Ishikawa (cell line): ENCODE results near the gene SCRN2.

Experiments used
- CEBPB ChIP-seq: IDR thresholded peaks from 2 replicates; pipeline ENCODE4 v1.6.1; 2012
- CREB1 ChIP-seq: IDR thresholded peaks from 2 replicates; pipeline ENCODE4 v1.6.1; 2012; ENCODE audit warnings: low read depth
- EGR1 ChIP-seq: IDR thresholded peaks from 2 replicates; pipeline ENCODE4 v1.6.1; 2012
- EP300 ChIP-seq: IDR thresholded peaks from 2 replicates; pipeline ENCODE4 v1.6.1; 2012; ENCODE audit warnings: borderline replicate concordance
- FOXM1 ChIP-seq: IDR thresholded peaks from 2 replicates; pipeline ENCODE4 v1.6.1; 2012; ENCODE audit warnings: low read depth, borderline replicate concordance
- MAX ChIP-seq: IDR thresholded peaks from 2 replicates; pipeline ENCODE4 v1.6.1; 2012
- NFIC ChIP-seq: IDR thresholded peaks from 2 replicates; pipeline ENCODE4 v1.6.1; 2012
- RAD21 ChIP-seq: IDR thresholded peaks from 2 replicates; pipeline ENCODE4 v1.6.1; 2012; ENCODE audit warnings: low read depth
- REST ChIP-seq: IDR thresholded peaks from 2 replicates; pipeline ENCODE4 v1.6.1; 2012; ENCODE audit warnings: low read depth, mild to moderate bottlenecking
- TAF1 ChIP-seq: IDR thresholded peaks from 2 replicates; pipeline ENCODE4 v1.6.1; 2012; ENCODE audit warnings: low read depth, mild to moderate bottlenecking
- TCF12 ChIP-seq: IDR thresholded peaks from 2 replicates; pipeline ENCODE4 v1.6.1; 2012; ENCODE audit warnings: low read depth
- TEAD4 ChIP-seq: IDR thresholded peaks from 2 replicates; pipeline ENCODE4 v1.6.1; 2012
- YY1 ChIP-seq: IDR thresholded peaks from 2 replicates; pipeline ENCODE4 v1.6.1; 2012; ENCODE audit warnings: low read depth
- ZBTB7A ChIP-seq: IDR thresholded peaks from 2 replicates; pipeline ENCODE4 v1.6.1; 2012; ENCODE audit warnings: low read depth
- TF ChIP-seq, protein P1 (sequence below): IDR thresholded peaks from 2 replicates; pipeline ENCODE4 v1.6.1; 2012

The SCRN2 gene

GRCh38 chr17:47845716-47846075 is 4.6 kb upstream of the SCRN2 start:
- TF ChIP-seq TAF1, result no peak
- TF ChIP-seq CEBPB, result no peak
- TF ChIP-seq YY1, result no peak
- TF ChIP-seq, protein P1, sequence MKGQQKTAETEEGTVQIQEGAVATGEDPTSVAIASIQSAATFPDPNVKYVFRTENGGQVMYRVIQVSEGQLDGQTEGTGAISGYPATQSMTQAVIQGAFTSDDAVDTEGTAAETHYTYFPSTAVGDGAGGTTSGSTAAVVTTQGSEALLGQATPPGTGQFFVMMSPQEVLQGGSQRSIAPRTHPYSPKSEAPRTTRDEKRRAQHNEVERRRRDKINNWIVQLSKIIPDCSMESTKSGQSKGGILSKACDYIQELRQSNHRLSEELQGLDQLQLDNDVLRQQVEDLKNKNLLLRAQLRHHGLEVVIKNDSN, result no peak
- TF ChIP-seq FOXM1, result no peak
- no peak for TF ChIP-seq CREB1
- TF ChIP-seq REST, result no peak
- no peak for TF ChIP-seq TEAD4
- TF ChIP-seq ZBTB7A, result no peak
- TF ChIP-seq EP300, result no peak
- no peak for TF ChIP-seq MAX
- no peak for TF ChIP-seq NFIC

GRCh38 chr17:47844814-47845715 is 4.0 kb upstream of the SCRN2 start:
- no peak for TF ChIP-seq RAD21
- no peak for TF ChIP-seq EP300
- TF ChIP-seq REST, result no peak
- TF ChIP-seq TAF1, result no peak
- no peak for TF ChIP-seq MAX
- no peak for TF ChIP-seq CREB1
- no peak for TF ChIP-seq YY1
- no peak for TF ChIP-seq TCF12
- TF ChIP-seq, protein P1, result no peak
- no peak for TF ChIP-seq TEAD4
- no peak for TF ChIP-seq CEBPB
- TF ChIP-seq FOXM1, result no peak
- no peak for TF ChIP-seq EGR1
- no peak for TF ChIP-seq ZBTB7A
- no peak for TF ChIP-seq NFIC

DNA sequence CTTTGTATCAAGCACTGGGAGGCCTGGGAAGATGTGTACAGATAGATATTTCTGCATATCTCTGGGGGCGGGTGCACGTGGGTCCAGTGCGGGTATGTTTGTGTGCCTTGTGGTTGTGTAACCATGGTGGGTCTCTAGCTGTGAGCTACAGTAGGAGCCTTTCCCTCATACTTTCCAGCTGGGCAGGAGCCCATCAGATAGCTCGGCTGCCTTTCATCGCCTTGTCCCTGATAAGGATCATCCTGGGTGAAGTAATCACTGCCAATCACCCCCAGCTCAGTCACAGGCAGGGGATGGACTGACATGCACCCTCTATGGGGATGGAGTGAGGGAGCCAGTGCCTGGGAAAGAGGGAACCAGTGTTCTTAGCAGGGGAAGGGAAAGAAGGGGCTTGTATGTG is 3.2 kb upstream of the SCRN2 start:
- TF ChIP-seq RAD21 (no peak), TAF1 (no peak), TCF12 (no peak), FOXM1 (no peak), CEBPB (no peak)
- TF ChIP-seq, protein P1, result no peak

- TF ChIP-seq FOXM1, result no peak
- TF ChIP-seq EP300, result no peak
- no peak for TF ChIP-seq CREB1
- no peak for TF ChIP-seq MAX
- no peak for TF ChIP-seq NFIC
- no peak for TF ChIP-seq TEAD4
- no peak for TF ChIP-seq REST
- TF ChIP-seq RAD21, result no peak
Measured at GRCh38 chr17:47843391-47843730, 2.3 kb upstream of the SCRN2 start.
